ENCODE measurements around the gene BMP6.

Gene BMP6

DNA sequence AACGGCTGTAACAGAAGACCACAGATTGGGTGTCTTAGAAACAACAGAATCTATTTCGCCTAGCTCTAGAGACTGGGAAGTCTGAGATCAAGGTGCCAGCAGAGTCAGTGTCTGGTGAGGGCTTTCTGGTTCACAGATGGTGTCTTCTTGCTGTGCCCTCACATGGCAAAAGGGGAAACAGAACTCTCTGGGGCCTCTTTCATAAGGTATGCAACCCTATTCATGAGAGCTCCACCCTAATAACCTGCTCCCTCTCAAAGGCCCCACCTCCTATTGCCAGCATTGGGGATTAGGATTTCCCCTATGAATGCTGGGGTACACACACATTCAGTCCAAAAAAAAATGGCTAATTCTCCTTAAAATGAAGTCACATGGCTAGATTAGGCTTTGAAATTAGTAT is 174.7 kb downstream of the BMP6 start:
- no peak for DNase-seq (ENCODE audit: low read depth)
- no peak overlapping the region for H3K4me3 ChIP-seq (ENCODE audit: control insufficient read depth, low read depth, low read length)
- TF ChIP-seq, protein P1, sequence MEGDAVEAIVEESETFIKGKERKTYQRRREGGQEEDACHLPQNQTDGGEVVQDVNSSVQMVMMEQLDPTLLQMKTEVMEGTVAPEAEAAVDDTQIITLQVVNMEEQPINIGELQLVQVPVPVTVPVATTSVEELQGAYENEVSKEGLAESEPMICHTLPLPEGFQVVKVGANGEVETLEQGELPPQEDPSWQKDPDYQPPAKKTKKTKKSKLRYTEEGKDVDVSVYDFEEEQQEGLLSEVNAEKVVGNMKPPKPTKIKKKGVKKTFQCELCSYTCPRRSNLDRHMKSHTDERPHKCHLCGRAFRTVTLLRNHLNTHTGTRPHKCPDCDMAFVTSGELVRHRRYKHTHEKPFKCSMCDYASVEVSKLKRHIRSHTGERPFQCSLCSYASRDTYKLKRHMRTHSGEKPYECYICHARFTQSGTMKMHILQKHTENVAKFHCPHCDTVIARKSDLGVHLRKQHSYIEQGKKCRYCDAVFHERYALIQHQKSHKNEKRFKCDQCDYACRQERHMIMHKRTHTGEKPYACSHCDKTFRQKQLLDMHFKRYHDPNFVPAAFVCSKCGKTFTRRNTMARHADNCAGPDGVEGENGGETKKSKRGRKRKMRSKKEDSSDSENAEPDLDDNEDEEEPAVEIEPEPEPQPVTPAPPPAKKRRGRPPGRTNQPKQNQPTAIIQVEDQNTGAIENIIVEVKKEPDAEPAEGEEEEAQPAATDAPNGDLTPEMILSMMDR (conservative IDR thresholded peaks at IDR 0.05; ENCODE audit: control insufficient read depth, insufficient read depth, low read depth, low read length) = no peak

DNA sequence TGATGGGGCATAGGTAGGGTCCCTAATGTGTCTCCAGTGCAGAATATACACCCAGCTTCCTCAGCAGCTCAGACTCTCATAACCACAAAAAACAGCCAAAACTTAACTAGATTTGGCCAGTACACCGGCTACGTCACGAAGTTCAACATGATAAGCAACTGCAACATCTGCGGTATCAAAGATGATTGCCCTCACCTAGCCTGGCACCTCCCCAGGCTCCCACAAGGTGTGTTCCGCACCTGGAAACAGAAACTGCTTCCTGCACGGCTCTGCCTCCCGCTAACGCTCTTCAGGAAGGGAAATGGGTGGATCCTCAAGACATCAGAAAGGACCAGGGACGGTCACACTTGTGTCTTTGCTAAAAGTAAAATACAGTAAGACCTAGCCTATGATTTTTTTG is 175.2 kb downstream of the BMP6 start:
- no peak for DNase-seq (ENCODE audit: low read depth)
- no peak overlapping the region for H3K4me3 ChIP-seq (ENCODE audit: control insufficient read depth, low read depth, low read length)
- TF ChIP-seq, protein P1 (conservative IDR thresholded peaks at IDR 0.05; ENCODE audit: control insufficient read depth, insufficient read depth, low read depth, low read length) = no peak

DNA sequence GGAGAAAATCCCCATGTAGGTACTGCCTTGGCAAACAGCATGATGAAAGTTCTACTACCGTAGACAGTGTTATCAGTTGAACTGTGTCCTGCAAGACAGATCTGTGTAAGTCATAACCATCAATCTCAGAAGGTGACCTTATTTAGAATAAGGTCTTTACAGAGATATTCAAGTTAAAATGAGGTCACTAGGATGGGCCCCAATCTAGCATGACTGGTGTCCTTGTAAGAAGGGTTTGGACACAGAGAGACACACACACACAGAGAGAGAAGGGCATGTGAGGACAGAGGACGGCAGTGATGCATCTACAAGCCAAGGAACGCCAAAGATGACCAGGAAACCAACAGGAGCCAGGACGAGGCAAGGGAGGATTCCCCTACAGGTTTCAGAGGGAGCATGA is 175.9 kb downstream of the BMP6 start:
- no peak overlapping the region for H3K4me3 ChIP-seq (ENCODE audit: control insufficient read depth, low read depth, low read length)
- TF ChIP-seq, protein P1 (conservative IDR thresholded peaks at IDR 0.05; ENCODE audit: control insufficient read depth, insufficient read depth, low read depth, low read length) = no peak
- no peak for DNase-seq (ENCODE audit: low read depth)

DNA sequence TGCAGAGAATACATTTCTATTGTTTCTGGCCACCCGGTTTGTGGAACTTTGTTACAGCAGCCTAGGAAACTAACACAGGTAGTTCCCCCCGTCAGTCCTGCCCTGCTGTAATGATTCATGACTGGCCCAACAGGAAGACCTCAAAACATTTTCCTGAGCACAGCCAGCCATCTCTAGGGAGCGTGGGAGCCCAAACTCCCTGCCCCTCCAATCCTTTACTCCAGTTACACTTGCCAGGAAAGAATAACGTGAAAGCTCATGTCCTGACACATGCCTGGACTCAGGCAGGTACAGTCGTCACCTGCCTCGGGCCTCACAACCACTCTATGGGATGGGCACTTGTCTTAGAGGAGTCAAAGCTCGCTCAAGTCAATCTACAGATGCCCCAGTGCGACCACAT is 176.3 kb downstream of the BMP6 start:
- TF ChIP-seq, protein P1 (conservative IDR thresholded peaks at IDR 0.05; ENCODE audit: control insufficient read depth, insufficient read depth, low read depth, low read length) = no peak
- no peak overlapping the region for H3K4me3 ChIP-seq (ENCODE audit: control insufficient read depth, low read depth, low read length)
- no peak for DNase-seq (ENCODE audit: low read depth)

DNA sequence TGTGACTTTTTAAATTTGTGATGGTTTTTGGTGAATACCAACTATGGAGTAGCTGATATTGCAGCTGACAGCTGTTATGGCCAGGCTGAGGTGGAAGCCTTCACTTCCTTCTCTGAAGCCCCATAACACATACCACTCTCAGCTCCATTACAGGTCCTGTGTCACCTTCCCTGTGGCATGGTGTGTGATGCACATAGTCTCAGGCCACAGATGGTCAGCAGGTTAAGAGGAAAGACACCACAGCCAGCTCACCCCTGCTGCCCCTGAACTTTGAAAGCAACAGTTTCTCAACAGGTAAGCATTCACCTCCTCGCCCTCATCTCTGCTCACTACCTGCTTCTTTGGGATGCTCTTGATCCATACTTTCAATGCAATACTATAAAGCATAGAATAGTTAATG is 177.0 kb downstream of the BMP6 start:
- H3K4me3 ChIP-seq (ENCODE audit: control insufficient read depth, low read depth, low read length) = no peak overlapping the region
- TF ChIP-seq, protein P1 (conservative IDR thresholded peaks at IDR 0.05; ENCODE audit: control insufficient read depth, insufficient read depth, low read depth, low read length) = no peak
- DNase-seq (ENCODE audit: low read depth) = no peak

DNA sequence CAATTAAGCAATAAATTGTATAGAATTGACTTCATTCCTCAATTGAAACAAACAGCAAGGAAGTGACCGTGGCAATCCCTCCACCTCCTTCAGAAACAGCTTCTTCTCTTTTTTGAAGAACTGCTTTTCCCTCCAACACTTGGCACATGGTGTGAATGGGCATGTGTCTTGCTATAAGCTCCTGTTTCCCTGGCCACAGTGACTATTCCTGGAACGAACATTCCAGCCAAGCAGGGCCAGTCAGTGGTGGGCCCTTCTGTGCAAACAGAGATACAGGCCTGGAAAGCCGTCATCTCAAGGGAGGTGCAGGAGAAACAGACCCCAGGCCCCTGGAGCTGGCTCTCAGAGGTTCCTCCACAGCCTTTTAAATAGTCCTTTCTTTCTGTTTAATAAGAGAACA is 177.8 kb downstream of the BMP6 start:
- no peak overlapping the region for H3K4me3 ChIP-seq (ENCODE audit: control insufficient read depth, low read depth, low read length)
- DNase-seq (ENCODE audit: low read depth) = no peak
- TF ChIP-seq, protein P1 (conservative IDR thresholded peaks at IDR 0.05; ENCODE audit: control insufficient read depth, insufficient read depth, low read depth, low read length) = no peak

DNA sequence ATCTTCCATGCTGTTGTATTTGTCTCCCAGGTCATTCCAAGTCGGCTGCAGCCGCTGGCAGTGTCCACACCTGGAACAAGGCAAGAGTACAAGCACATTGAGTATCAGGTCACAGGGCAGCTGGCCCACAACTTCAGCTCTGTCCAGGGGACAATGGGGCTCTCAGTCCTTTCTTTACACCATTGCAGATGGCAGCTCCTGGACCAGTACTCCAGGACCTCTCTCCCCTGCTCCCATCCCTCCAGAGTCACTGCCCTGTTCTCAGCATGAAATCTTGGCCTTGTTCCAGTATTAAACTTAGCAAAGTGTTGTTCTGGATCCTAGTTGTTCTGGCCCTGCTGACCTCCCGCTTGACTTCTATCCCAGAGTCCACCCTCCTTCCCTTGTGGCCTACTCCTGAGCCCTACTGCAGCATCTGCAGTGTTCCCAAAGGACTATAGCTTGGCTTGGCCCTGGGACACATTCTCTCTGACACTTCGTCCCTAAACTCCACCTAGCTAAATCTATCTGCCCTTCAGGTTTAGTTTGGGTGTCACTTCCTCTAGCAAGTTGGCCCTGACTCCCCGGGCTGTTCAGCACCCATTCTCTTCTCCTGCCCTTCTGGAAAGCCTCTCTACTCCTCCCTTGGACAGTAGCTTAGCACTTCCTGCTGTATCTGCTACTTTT is 178.9 kb downstream of the BMP6 start:
- TF ChIP-seq, protein P1 (conservative IDR thresholded peaks at IDR 0.05; ENCODE audit: control insufficient read depth, insufficient read depth, low read depth, low read length) = no peak
- H3K4me3 ChIP-seq (ENCODE audit: control insufficient read depth, low read depth, low read length) = no peak overlapping the region
- DNase-seq (ENCODE audit: low read depth) = no peak

Data from fibroblast of mammary gland (primary cell).